T follicular helper cell (primary cell): ENCODE data around the gene TNFRSF14.

Experiments used
- DNase-seq: peaks from one replicate; pipeline ENCODE4 v3.0.0-alpha.2; 2020; ENCODE audit warnings: low read depth

The TNFRSF14 gene

GRCh38 chr1:2587860-2588571, 31.8 kb downstream of the TNFRSF14 start:
- DNase-seq = no peak

GRCh38 chr1:2588661-2589430, 32.7 kb downstream of the TNFRSF14 start:
- DNase-seq = no peak

GRCh38 chr1:2589431-2590232, 33.5 kb downstream of the TNFRSF14 start:
- DNase-seq = no peak

- no peak for DNase-seq
These were observed 34.3 kb downstream of the TNFRSF14 start for GRCh38 chr1:2590233-2591141.

- DNase-seq = no peak
These were observed 35.0 kb downstream of the TNFRSF14 start for GRCh38 chr1:2591233-2591580.

GRCh38 chr1:2591581-2592261, 35.5 kb downstream of the TNFRSF14 start:
- DNase-seq = no peak

GRCh38 chr1:2592672-2593071, 36.5 kb downstream of the TNFRSF14 start:
- no peak for DNase-seq

- no peak for DNase-seq
These were observed 37.2 kb downstream of the TNFRSF14 start for GRCh38 chr1:2593251-2593878.

- no peak for DNase-seq
These were observed 38.0 kb downstream of the TNFRSF14 start for GRCh38 chr1:2594001-2594640.

GRCh38 chr1:2594641-2595131, 38.5 kb downstream of the TNFRSF14 start:
- DNase-seq = no peak

GRCh38 chr1:2595261-2595811, 39.2 kb downstream of the TNFRSF14 start:
- DNase-seq = no peak

- no peak for DNase-seq
These were observed 39.8 kb downstream of the TNFRSF14 start for GRCh38 chr1:2595812-2596529.

GRCh38 chr1:2596530-2597333, 40.6 kb downstream of the TNFRSF14 start:
- DNase-seq = no peak

- no peak for DNase-seq
These were observed 41.5 kb downstream of the TNFRSF14 start for GRCh38 chr1:2597441-2598328.

GRCh38 chr1:2598329-2598931, 42.3 kb downstream of the TNFRSF14 start:
- DNase-seq = no peak

- DNase-seq = no peak
These were observed 45.6 kb downstream of the TNFRSF14 start for GRCh38 chr1:2601721-2602303.
